Endothelial cell of umbilical vein (primary cell): ENCODE data around the gene TPM1. TPM values are rescaled to one million over a fixed set of nuclear protein-coding genes. Genes with fewer than 3 reads are reported as not detected.

ENCODE experiments used
- BruUV-seq: library from RNA; stranded (reverse); fragments of 400-500 nt; replicated peaks from 2 replicates; lab custom pipeline; 2021; lab: Mats Ljungman, UMichigan
- CTCF ChIA-PET: fragments of 300-600, 350-600 bp; sonication (Branson Sonifier 250); formaldehyde crosslinking; loops from one replicate; lab custom pipeline; 2021; ENCODE audit warnings: antibody characterized with exemption, inconsistent platforms; lab: Charles Lee
- POLR2A ChIA-PET: fragments of 300-600, 350-600 bp; sonication (Branson Sonifier 250); formaldehyde crosslinking; loops from one replicate; lab custom pipeline; 2021; ENCODE audit warnings: antibody characterized with exemption, inconsistent platforms; lab: Charles Lee
- DNase-seq: peaks from one replicate; pipeline ENCODE4 v3.0.0-alpha.2; 2011; ENCODE audit warnings: low read depth, low spot score
- FAIRE-seq: peaks from 2 replicates; lab custom pipeline; 2011; peaks lifted over from hg19 to GRCh38; lab: Jason Lieb, UNC
- H2AFZ ChIP-seq: 2 replicates; pipeline ENCODE4 v1.6.0; 2012; ENCODE audit warnings: low read depth, low read length, control low read depth, inconsistent platforms
- H3K27ac ChIP-seq: 2 replicates; pipeline ENCODE4 v1.5.1; 2011; ENCODE audit warnings: low read depth, mild to moderate bottlenecking, control low read depth, low read length, moderate library complexity; ENCODE audit not compliant: insufficient read depth
- H3K27me3 ChIP-seq, 2 experiments: 2 replicates each; pipeline versions ENCODE4 v1.6.0 to v1.6.1; 2011; ENCODE audit warnings: low read length in 2 of 2, mixed read lengths in 1 of 2; ENCODE audit not compliant: control insufficient read depth in 2 of 2, insufficient read depth in 2 of 2
- H3K36me3 ChIP-seq, 2 experiments: 2 replicates in 1 of 2; 3 replicates in 1 of 2; pipeline ENCODE4 v1.5.1; 2011; ENCODE audit warnings: low read length in 2 of 2, mild to moderate bottlenecking in 1 of 2, moderate library complexity in 1 of 2; ENCODE audit not compliant: control insufficient read depth in 2 of 2, insufficient read depth in 2 of 2; ENCODE audit errors: extremely low read depth in 1 of 2
- H3K4me1 ChIP-seq: 3 replicates; pipeline ENCODE4 v1.5.1; 2011; ENCODE audit warnings: mild to moderate bottlenecking, low read length; ENCODE audit not compliant: control insufficient read depth, insufficient read depth; ENCODE audit errors: extremely low read depth
- H3K4me2 ChIP-seq: 2 replicates; pipeline ENCODE4 v1.6.1; 2011; ENCODE audit warnings: low read length, control low read depth, mixed read lengths; ENCODE audit not compliant: insufficient read depth
- H3K4me3 ChIP-seq, 3 experiments: fragments of 200-600 bp in 1 of 3; sonication (generic), shearing (Covaris generic) in 1 of 3; replicated peaks in 1 of 3; 2 replicates each; pipeline ENCODE4 v1.5.1; 2011 to 2016; ENCODE audit warnings: control low read depth in 3 of 3, low read length in 3 of 3, mild to moderate bottlenecking in 2 of 3, inconsistent platforms in 1 of 3, low read depth in 1 of 3, moderate library complexity in 1 of 3; ENCODE audit not compliant: insufficient read depth in 1 of 3
- H3K79me2 ChIP-seq: 2 replicates; pipeline ENCODE4 v1.6.0; 2012; ENCODE audit warnings: low read length, inconsistent platforms; ENCODE audit not compliant: control insufficient read depth, insufficient read depth
- H3K9ac ChIP-seq: replicated peaks from 2 replicates; pipeline ENCODE3; 2011; ENCODE audit warnings: low read length, control low read depth; ENCODE audit not compliant: insufficient read depth; ENCODE audit errors: extremely low read depth
- H3K9me1 ChIP-seq: replicated peaks from 3 replicates; pipeline ENCODE4 v1.6.0; 2011; ENCODE audit warnings: mild to moderate bottlenecking, low read length; ENCODE audit not compliant: control insufficient read depth, insufficient read depth; ENCODE audit errors: extremely low read depth
- H3K9me3 ChIP-seq: replicated peaks from 2 replicates; pipeline ENCODE4 v1.5.1; 2012; ENCODE audit warnings: low read length, inconsistent platforms; ENCODE audit not compliant: control insufficient read depth, insufficient read depth
- H4K20me1 ChIP-seq: replicated peaks from 2 replicates; pipeline ENCODE3; 2011; ENCODE audit warnings: mild to moderate bottlenecking, low read length; ENCODE audit not compliant: control insufficient read depth, insufficient read depth; ENCODE audit errors: extremely low read depth
- EZH2 ChIP-seq: IDR thresholded peaks from 2 replicates; pipeline ENCODE4 v1.6.1; 2012; ENCODE audit warnings: borderline replicate concordance, low read depth, mild to moderate bottlenecking, moderate library complexity, low read length, inconsistent platforms; ENCODE audit not compliant: severe bottlenecking
- FOS ChIP-seq: IDR thresholded peaks from 2 replicates; pipeline ENCODE4 v1.6.1; 2011; ENCODE audit warnings: mild to moderate bottlenecking, low read length, moderate library complexity, borderline replicate concordance; ENCODE audit not compliant: insufficient read depth
- GATA2 ChIP-seq: IDR thresholded peaks from 2 replicates; pipeline ENCODE4 v1.7.0; 2011; ENCODE audit warnings: low read depth, mild to moderate bottlenecking, moderate library complexity, mixed read lengths, low read length; ENCODE audit not compliant: insufficient read length, insufficient read depth
- JUN ChIP-seq: IDR thresholded peaks from 2 replicates; pipeline ENCODE4 v1.6.1; 2011; ENCODE audit warnings: borderline replicate concordance, low read depth; ENCODE audit not compliant: insufficient read length, insufficient read depth
- MYC ChIP-seq: IDR thresholded peaks from one replicate; pipeline ENCODE4 v1.6.1; 2011; ENCODE audit warnings: mild to moderate bottlenecking, low read depth, low read length
- POLR2A ChIP-seq: IDR thresholded peaks from 2 replicates; pipeline ENCODE4 v1.6.1; 2012; ENCODE audit warnings: low read depth, mild to moderate bottlenecking, control low read depth, low read length
- POLR2AphosphoS5 ChIP-seq: IDR thresholded peaks from 2 replicates; pipeline ENCODE4 v1.6.1; 2012; ENCODE audit warnings: low read depth, mild to moderate bottlenecking, control low read depth, low read length, moderate library complexity; ENCODE audit not compliant: insufficient read depth
- dilution Hi-C: fragments of 300-500 bp; cut with MboI; formaldehyde crosslinking; loops from one replicate; pipeline ENCODE4 v1.15.0; 2019; ENCODE audit warnings: low sequenced_read_pairs; ENCODE audit not compliant: extremely low pct_ligation_motif_present
- intact Hi-C: fragments of 100-400 bp; cut with micrococcal nuclease; formaldehyde crosslinking; loops from one replicate; pipeline ENCODE4 v1.10.0; 2022
- polyA plus RNA-seq, 4 experiments: library from polyadenylated mRNA; depleted of rRNA in 3 of 4; stranded (reverse) in 3 of 4; unstranded in 1 of 4; fragments of >200 nt; gene quantifications; 2 replicates each; pipeline versions ENCODE4 v1.2.1 to v1.2.3, GENCODE V29; 2011 to 2012; ENCODE audit warnings: missing spikeins in 1 of 4
- total RNA-seq: library from RNA; stranded (reverse); gene quantifications from 2 replicates; pipeline ENCODE4 v1.2.3, GENCODE V29; 2021
- TF ChIP-seq, protein P1 (sequence below), 2 donors: IDR thresholded peaks; 1 replicate in 1 of 2; 2 replicates in 1 of 2; pipeline ENCODE4 v1.5.1; 2011; ENCODE audit warnings: low read length in 2 of 2, mild to moderate bottlenecking in 2 of 2, moderate library complexity in 2 of 2, control low read depth in 1 of 2, inconsistent platforms in 1 of 2, low read depth in 1 of 2; ENCODE audit not compliant: insufficient read depth in 1 of 2; ENCODE audit errors: extremely low read depth in 1 of 2
- TF ChIP-seq, protein P2 (sequence below): IDR thresholded peaks from 2 replicates; pipeline ENCODE4 v1.6.1; 2011; ENCODE audit not compliant: insufficient read depth, insufficient read length

TPM1 gene
- total and polyA plus RNA-seq, 2 donors (not counting 3 experiments of a cell fraction or from before 2014, with no cell fraction given): 518 to 558 TPM

DNA sequence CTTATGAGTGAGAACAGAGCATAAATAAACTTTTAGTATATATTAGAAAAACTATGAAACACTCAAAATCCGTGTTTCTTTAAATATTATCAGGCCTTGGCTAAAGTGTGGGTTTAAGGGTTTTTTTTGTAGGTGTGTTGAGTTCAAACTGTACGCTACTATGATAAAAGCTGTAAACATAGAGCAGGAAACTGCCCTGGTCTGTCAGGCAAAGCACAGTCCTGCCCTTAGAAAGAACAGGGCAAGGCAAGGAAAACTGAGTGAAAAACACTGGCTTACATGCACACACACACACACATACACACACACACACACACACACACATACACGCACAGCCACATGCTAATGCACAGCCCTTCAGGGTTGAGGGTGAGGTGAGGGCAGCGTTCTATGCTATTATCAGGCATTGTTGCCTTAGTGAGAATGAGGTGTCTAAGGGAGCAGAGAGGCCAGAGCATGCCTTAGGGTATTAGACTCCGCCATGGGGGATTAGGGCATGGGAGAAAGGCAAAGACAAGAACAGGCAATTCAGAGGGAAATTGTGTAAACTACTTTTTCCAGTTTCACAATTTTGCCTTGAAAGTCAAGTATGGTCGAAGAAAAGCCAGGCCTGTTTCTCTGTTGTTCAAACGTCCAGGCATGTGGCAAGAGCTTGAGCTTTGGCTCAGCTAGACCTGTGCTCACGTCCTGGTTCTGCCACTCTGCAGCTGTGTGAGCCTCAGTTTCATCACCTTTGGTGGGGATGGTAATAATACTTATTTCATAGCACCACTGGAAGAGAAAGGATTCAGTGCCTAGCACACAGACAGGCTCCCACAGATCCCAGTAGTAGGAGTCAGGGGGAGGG is 36.3 kb upstream of the TPM1 start:
- H3K4me2 ChIP-seq: no peak overlapping the region
- no peak overlapping the region for H3K27ac ChIP-seq
- H3K4me1 ChIP-seq: no peaks in the 10 kb centered on the region
- H4K20me1 ChIP-seq: no peaks in the 10 kb centered on the region
- BruUV-seq: no TSS peak
- intact Hi-C loops: no loop called here
- H3K9me1 ChIP-seq: no peaks in the 10 kb centered on the region
- no peak for DNase-seq
- POLR2A ChIA-PET: no interaction called here
- no peaks in the 10 kb centered on the region for H3K36me3 ChIP-seq
- H3K27me3 ChIP-seq: no peaks in the 10 kb centered on the region
- FAIRE-seq: no peak
- H3K79me2 ChIP-seq: no peaks in the 10 kb centered on the region
- H3K9me3 ChIP-seq: no peaks in the 10 kb centered on the region
- CTCF ChIA-PET: no interaction called here
- TF ChIP-seq, protein P1, sequence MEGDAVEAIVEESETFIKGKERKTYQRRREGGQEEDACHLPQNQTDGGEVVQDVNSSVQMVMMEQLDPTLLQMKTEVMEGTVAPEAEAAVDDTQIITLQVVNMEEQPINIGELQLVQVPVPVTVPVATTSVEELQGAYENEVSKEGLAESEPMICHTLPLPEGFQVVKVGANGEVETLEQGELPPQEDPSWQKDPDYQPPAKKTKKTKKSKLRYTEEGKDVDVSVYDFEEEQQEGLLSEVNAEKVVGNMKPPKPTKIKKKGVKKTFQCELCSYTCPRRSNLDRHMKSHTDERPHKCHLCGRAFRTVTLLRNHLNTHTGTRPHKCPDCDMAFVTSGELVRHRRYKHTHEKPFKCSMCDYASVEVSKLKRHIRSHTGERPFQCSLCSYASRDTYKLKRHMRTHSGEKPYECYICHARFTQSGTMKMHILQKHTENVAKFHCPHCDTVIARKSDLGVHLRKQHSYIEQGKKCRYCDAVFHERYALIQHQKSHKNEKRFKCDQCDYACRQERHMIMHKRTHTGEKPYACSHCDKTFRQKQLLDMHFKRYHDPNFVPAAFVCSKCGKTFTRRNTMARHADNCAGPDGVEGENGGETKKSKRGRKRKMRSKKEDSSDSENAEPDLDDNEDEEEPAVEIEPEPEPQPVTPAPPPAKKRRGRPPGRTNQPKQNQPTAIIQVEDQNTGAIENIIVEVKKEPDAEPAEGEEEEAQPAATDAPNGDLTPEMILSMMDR (IDR thresholded peaks at IDR 0.05; ENCODE audit: extremely low read depth in 1 of 2, insufficient read depth in 1 of 2, low read depth in 1 of 2, low read length in 2 of 2): no peak
- no peak for TF ChIP-seq POLR2A
- no peak for TF ChIP-seq GATA2
- TF ChIP-seq EZH2: no peak
- no peak for TF ChIP-seq MYC
- TF ChIP-seq FOS: no peak
- TF ChIP-seq JUN: no peak
- TF ChIP-seq POLR2AphosphoS5: no peak
- TF ChIP-seq, protein P2, sequence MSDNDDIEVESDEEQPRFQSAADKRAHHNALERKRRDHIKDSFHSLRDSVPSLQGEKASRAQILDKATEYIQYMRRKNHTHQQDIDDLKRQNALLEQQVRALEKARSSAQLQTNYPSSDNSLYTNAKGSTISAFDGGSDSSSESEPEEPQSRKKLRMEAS: no peak
- no peak overlapping the region for H2AFZ ChIP-seq
- dilution Hi-C loops: no loop called here
- no peak overlapping the region for H3K9ac ChIP-seq
- no peak overlapping the region for H3K4me3 ChIP-seq
